Stromal cell of bone marrow (primary cell): ENCODE results near the gene DCAF10.
A peak's percentile ranks its signal among the peaks of the same experiment; 100 is the strongest.
"Not testable (repeated sequence)": the region's sequence is repeated elsewhere in the genome, so short reads cannot be mapped to it uniquely, and the experiment has no call there.

Source experiments
- DNase-seq: peaks from one replicate; pipeline ENCODE4 v3.0.0-alpha.2; 2012; ENCODE audit warnings: low read depth

The DCAF10 gene

GRCh38 chr9:37870081-37870798, 69.6 kb downstream of the DCAF10 start:
- DNase-seq: no peak

- no peak for DNase-seq
Observed at GRCh38 chr9:37870799-37871176, 70.2 kb downstream of the DCAF10 start.

- DNase-seq: no peak
Observed at GRCh38 chr9:37873955-37874354, 73.4 kb downstream of the DCAF10 start.

GRCh38 chr9:37876376-37876775, 75.8 kb downstream of the DCAF10 start:
- DNase-seq: no peak

- DNase-seq: no peak
Observed at GRCh38 chr9:37880916-37881479, 80.4 kb downstream of the DCAF10 start.

- DNase-seq: not testable (repeated sequence)
Observed at GRCh38 chr9:37887977-37888583, 87.5 kb downstream of the DCAF10 start.

- no peak for DNase-seq
Observed at GRCh38 chr9:37889536-37889935, 88.9 kb downstream of the DCAF10 start.

GRCh38 chr9:37891042-37891441, 90.4 kb downstream of the DCAF10 start:
- DNase-seq: not testable (repeated sequence)

- DNase-seq: no peak
Observed at GRCh38 chr9:37892063-37892462, 91.5 kb downstream of the DCAF10 start.

- no peak for DNase-seq
Observed at GRCh38 chr9:37897665-37898064, 97.1 kb downstream of the DCAF10 start.

- DNase-seq: peak; percentile 34
Observed at GRCh38 chr9:37899041-37899440, 98.4 kb downstream of the DCAF10 start.

- DNase-seq: no peak
Observed at GRCh38 chr9:37902131-37902530, 101.5 kb downstream of the DCAF10 start.

GRCh38 chr9:37902796-37903646, 102.4 kb downstream of the DCAF10 start:
- DNase-seq: peak; percentile 52

- DNase-seq: peak; percentile 82
Observed at GRCh38 chr9:37903647-37904444, 103.2 kb downstream of the DCAF10 start, which contains the start of gene SLC25A51. TSS of gene SLC25A51 (minus strand) at chr9:37904127. CDS start at chr9:37888550, 15,577 bp downstream.

GRCh38 chr9:37904445-37905130, 104.0 kb downstream of the DCAF10 start:
- peak; percentile 28 for DNase-seq

GRCh38 chr9:37905131-37905505, 104.5 kb downstream of the DCAF10 start:
- no peak for DNase-seq

- DNase-seq: no peak
Observed at GRCh38 chr9:37905776-37906175, 105.2 kb downstream of the DCAF10 start.

GRCh38 chr9:37906312-37907239, 106.0 kb downstream of the DCAF10 start:
- DNase-seq: no peak

- DNase-seq: no peak
Observed at GRCh38 chr9:37908283-37908682, 107.7 kb downstream of the DCAF10 start.

GRCh38 chr9:37908698-37909186, 108.1 kb downstream of the DCAF10 start:
- no peak for DNase-seq
